HG03469 (cell line): ENCODE data around the gene PLSCR3.
"Not testable (repeated sequence)": the region's sequence is repeated elsewhere in the genome, so short reads cannot be mapped to it uniquely, and the experiment has no call there.

ENCODE experiments used
- ATAC-seq: cut with Tn5 transposase; IDR thresholded peaks from one replicate; pipeline ENCODE4 v1.9.1; 2021; ENCODE audit warnings: mild to moderate bottlenecking, moderate library complexity, moderate number of reproducible peaks; ENCODE audit not compliant: unreplicated experiment

The PLSCR3 gene

DNA sequence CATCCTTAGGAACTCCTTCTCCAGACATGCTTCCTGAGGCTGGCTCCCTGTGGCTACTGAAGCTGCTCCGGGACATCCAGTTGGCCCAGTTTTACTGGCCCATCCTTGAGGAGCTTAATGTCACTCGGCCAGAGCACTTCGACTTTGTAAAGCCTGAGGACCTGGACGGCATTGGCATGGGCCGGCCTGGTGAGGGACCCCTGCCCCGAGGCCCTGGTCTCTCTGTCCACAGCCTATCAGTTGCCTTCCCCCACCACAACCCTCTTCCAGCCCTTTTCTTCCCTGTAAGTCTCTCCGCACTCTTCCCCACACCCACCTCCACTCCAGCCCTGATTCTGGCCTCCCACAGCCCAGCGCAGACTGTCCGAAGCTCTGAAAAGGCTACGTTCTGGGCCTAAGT, 11.4 kb downstream of the PLSCR3 start:
- no peak for ATAC-seq

DNA sequence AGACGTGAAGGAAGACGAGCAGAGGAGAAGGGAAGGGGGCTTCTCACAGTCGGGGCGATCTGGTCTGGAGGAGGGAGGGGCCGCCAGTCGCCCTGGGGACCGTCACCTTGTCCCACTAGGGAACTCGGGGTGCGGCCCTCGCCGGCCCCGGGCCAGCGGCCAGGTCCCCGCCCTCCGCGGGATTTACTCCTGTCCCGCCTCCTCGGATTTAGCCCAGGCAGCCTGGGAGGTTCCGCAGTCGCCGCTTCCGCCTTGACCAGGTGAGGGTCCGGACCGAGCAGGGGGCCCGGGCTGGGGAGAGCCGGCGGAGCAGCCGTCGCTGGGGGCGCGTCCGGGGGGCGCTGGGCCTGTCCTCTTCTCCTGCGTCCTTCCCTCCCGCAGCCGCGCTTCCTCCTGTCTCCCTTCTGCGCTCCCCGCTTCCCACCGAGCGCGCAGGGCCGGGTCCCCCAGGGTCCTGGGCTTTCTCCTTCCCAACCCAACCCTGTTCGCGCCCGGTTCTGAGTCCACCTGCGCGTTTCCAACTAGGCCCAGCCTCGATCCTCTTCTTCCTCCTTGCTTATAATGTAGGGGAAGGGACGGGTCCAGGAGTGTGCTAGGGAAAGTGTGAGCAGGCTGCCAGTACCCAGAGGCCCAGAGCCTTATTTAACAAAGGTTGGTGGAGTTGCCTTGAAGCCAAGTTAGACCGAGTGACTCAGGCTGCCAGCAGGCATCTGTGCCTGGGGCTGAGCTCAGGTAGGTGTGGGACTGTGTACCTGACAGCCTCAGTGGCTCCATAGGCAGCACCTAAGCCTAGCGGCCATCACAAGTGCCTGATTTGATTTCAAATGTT, 13.3 kb downstream of the PLSCR3 start, which contains the start of gene TNK1:
Gene TNK1, plus strand, starts transcription at position 235 of the 829 bp plus-strand sequence. CDS start 1,838 bp downstream, outside the sequence.
- ATAC-seq = no peak

DNA sequence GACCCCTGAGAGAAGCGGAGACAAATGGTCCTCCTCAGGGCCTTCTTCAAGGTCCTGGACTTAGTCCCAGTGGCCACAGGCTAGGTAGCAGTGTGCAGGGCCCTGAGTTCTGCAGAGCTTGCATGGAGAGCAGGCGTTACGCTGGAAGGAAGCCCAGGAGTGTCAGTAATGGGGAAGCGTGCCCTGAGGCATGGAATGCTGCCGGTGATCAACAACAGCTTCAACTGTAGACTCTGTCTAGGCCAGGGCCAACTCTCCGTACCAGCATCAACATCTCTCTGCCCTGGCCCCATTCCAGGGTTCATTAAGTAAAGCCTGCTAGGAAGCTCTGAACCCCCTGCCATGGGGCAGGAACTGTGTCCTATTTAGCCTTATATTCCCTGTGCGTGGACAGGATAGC, 14.0 kb downstream of the PLSCR3 start:
- ATAC-seq = no peak

DNA sequence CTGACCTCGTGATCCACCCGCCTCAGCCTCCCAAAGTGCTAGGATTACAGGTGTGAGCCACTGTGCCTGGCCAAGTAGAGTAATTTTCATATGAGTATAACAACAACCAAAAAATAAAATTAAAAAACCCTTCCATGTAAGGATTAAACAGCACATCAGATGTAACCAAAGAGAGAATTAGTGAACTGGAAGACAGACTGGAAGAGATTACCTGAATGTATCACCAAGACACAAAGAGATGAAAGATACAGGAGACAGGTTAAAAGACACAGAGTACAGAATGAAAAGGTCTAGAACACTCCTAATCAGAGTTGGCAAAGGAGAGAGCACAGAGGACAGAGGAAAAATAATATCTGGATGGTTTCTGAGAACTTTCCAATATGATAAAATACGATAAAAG, 15.2 kb downstream of the PLSCR3 start:
- no peak for ATAC-seq

DNA sequence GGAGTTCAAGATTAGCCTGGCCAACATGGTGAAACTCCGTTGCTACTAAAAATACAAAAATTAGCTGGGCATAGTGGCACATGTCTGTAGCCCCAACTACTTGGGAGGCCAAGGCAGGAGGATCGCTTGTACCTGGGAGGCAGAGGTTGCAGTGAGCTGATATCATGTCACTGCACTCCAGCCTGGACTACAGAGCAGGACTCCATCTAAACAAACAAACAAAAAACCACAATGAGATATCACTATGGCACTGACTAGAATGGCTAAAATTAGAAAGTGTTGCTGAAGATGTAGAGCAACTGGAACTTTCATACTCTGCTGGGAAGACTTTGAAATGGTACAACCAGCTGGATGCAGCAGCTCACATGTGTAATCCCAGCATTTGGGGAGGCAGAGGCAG, 20.0 kb downstream of the PLSCR3 start:
- no peak for ATAC-seq

DNA sequence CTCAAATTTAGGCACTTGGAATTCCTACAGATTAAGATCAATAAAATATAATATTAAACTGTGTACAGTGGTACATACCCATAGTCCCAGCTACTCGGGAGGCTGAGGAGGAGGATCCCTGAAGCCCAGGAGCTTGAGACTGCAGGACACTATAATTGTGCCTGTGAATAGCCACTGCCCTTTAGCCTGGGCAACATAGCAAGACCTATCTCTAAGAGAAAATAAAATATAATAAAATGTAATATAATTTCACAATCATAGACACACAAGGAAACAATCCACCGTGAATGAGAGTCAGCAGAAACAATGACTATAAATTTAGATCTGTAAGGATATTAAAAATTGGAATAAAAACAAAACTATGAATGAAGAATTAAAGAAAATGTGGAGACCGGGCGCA, 23.5 kb downstream of the PLSCR3 start:
- no peak for ATAC-seq

DNA sequence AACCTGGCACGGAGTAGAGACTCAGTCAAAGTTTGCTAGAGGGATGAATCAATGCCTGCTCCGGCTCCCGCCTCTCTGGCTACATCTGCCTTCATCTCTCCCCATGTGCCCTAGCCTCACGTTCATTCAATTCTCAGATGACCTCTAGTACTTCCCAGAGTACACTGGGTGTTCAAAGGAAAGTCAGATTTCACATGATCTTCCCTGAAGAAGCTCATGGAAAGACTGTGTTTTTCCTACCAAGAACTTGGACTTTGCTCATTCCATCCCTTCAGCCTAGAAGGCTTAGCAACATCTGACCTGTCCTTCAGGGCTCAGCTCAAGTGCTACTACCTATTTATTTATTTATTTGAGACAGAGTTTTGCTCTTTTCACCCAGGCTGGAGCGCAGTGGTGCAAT, 24.5 kb downstream of the PLSCR3 start:
- ATAC-seq = no peak

DNA sequence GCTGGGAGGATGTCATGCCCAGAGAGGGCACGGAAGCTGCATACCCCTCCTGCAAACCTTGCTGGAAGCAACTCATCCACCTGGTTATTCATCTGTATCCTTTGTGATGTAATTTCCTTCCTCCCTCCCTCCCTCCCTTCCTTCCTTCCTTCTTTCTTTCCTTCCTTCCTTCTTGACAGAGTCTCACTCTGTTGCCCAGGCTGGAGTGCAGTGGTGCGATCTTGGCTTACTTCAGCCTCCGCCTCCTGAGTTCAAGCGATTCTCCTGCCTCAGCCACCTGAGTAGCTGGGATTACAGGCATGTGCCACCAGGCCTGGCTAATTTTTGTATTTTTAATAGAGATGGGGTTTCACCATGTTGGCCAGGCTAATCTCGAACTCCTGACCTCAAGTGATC, 25.7 kb downstream of the PLSCR3 start:
- not testable (repeated sequence) for ATAC-seq

DNA sequence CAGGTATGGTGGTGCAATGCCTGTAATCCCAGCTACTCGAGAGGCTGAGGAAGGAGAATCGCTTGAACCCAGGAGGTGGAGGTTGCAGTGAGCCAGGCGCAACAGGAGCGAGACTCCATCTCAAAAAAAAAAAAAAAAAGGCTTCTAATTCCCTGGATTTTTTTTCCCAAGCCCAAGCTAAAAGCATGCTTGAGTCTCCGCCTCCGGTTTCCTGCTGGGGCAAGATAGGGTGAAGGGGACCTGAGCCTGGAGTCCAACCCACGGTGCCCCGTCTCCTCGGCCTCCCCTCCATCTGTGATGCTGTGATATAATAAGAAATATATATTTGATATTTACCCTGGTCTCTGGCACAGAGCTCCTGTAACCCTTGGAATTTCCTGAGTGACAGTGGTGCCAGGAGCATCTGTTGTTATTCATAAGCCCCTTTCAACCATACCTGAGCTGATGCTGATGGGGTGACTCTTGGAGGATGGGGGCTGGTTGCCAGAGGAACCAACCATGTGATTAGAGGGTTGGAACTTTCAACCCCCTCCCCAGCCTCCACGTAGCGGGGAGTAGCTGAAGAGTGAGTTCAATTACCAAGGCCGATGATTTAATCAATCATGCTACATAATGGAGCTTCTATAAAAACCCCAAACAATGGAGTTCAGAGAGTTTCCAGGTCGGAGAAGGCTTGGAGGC, 26.3 kb downstream of the PLSCR3 start:
- no peak for ATAC-seq

DNA sequence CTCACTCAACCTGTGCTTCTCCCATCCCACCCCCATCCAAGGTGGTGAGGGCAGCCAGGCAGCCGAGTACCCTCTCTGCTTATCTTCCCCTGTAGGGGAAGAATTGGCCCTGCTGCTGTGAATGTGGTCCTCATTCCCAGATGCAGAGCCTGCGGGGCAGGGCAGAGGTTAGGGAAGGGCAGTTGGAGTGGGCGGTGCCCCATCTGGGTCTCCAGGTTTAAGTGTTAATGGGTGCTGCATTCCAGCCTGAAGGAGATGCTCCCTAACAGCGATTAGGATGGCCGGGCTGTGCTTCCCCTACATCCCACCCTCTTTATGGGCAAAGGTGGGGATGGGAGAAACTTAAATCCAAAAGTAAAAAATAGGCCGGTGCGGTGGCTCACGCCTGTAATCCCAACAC, 27.2 kb downstream of the PLSCR3 start:
- ATAC-seq = no peak

DNA sequence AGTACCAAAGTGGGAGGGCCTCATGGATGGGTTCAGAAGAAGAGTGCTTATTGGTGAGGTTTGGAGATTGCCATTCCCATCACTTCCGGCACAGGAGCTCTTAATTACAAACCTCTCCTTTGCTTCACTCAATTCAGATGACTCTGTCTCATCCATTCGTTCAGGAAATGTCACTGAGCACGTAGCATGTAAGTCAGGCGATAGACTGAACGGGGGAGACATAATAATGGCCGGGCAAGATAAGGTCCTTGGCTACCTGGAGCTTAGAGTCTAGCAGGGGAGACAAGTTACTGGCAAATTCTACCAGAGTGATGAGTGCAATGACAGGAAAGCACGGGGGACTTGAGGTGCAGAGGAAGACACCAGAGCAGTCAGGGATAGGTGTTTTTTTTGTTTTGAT, 28.4 kb downstream of the PLSCR3 start:
- not testable (repeated sequence) for ATAC-seq

DNA sequence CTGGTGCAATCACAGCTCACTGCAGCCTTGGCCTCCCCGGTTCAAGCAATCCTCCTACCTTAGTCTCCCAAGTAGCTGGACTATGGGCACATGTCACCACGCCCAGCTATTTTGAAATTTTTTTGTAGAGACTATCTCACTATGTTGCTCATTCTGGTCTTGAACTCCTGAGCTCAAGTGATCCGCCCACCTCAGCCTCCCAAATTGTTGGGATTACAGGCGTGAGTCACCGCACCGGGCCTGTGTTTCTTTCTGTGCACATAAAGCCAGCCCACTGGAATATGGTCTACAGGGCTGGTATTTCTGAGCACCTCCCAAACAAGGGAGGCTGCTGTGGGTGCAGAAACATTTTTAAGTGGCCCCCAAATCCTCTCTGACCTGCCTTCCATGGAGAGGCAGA, 31.0 kb downstream of the PLSCR3 start:
- ATAC-seq = no peak

DNA sequence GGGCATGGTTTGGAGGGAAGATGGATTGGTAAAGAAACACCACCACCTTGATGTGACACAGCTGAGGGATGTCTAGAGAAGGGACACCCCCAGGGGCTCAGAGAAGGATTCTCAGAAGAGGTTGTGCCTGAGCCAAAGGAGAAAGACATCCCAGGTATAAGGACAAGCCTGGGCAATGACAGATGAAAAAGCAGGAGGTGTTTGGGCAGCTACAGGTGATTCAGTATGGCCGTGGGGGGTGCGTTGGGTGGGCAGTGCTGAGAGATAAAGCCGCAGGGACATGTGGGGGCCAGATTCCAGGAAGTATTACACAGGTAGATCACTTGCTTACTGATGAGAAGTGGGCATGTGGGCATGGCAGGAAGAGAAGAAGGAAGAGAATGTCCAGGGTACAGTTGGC, 32.4 kb downstream of the PLSCR3 start:
- ATAC-seq = no peak

DNA sequence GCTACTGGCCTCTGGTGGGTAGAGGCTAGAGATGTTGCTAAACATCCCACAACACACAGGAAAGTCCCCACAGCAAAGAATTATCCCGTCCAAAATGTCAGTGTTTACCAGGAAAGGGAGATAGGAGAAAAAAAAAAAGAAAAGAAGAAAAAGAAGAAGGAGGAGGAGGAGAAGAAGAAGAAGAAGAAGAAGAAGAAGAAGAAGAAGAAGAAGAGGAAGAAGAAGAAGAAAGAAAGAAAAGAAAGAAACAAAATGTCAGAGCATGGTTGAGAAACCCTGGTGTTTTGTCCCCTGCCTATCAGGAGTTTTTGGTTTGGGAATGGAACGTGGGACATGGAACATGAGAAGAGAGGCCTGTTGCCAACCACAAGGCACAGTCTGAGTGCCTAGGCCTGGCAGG, 36.9 kb downstream of the PLSCR3 start:
- ATAC-seq = no peak

DNA sequence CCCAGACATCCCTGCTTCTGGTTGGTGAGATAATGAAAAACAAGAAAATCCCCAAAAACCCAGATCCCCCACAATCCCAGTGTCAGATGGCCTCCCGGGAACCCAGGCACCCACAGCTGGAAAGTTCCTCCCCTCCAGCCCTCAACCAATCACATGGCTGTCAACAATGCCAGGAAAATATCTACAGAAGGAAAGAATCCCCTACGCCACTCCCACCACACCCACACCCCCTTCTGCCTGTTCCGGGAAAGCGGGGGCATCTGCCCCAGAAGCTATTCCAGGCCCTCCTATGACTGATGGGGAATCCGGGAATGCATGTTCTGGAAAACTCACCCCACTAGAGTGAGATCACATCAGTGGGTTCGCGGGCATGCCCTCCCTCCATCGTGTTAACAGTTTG, 37.6 kb downstream of the PLSCR3 start:
- no peak for ATAC-seq

DNA sequence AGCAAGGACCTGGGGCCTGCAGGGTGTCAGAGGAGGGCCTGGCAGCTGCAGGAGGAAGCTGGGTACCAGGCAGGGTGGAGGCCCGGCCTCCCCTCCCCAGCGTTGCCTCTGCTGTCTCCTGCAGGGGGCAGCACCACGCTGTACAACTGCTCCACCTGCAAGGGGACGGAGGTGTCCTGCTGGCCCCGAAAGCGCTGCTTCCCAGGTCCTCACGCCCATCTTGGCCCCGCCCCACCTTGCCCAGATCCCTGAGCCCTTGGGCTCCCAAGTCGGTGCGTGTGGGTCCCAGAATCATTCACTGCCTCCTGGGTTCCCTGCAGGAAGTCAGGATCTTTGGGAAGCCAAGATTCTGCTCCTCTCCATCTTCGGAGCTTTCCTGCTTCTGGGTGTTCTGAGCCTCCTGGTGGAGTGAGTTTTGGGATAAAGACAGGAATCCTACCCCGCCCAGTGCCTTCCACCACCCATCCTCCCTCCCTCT, 38.2 kb downstream of the PLSCR3 start:
- ATAC-seq = no peak

DNA sequence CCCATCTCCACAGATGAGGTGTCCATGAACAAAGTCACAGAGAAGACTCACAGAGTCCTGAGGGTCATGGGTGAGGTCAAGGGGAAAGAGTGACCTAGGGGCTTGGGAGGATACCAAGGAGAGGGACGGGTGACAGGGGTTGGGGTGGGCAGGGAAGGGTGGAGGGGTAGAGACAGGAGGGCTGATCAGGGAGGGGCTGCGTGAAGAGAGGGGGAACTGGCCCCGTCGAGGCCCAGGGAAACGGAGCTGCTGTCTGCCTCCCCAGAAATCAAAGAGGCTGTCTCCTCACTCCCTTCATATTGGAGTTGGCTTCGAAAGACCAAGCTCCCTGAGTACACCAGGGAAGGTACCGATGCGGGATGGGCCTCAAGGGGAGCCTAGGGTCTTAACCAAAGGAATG, 38.8 kb downstream of the PLSCR3 start:
- no peak for ATAC-seq

DNA sequence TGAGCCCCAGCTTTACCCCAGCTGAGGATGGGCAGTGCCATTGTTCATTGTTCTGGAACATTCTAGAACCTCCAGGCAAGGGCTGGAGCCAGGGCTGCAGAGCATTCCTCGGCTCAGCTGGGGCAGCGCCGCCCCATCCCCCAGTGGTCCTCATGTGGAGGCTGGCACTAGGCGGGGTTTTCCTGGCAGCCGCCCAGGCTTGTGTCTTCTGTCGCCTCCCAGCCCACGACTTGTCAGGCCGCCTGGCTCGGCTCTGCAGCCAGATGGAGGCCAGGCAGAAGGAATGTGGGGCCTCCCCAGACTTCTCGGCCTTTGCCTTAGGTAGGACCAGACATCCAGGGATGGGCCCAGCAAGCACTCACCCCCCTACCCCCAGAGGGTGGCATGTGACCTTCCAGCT, 39.3 kb downstream of the PLSCR3 start, which contains the start of gene TMEM95:
Gene TMEM95, plus strand, starts transcription at position 104 of the 400 bp plus-strand sequence. Its CDS starts 49 bp downstream, at position 153.
- no peak for ATAC-seq

DNA sequence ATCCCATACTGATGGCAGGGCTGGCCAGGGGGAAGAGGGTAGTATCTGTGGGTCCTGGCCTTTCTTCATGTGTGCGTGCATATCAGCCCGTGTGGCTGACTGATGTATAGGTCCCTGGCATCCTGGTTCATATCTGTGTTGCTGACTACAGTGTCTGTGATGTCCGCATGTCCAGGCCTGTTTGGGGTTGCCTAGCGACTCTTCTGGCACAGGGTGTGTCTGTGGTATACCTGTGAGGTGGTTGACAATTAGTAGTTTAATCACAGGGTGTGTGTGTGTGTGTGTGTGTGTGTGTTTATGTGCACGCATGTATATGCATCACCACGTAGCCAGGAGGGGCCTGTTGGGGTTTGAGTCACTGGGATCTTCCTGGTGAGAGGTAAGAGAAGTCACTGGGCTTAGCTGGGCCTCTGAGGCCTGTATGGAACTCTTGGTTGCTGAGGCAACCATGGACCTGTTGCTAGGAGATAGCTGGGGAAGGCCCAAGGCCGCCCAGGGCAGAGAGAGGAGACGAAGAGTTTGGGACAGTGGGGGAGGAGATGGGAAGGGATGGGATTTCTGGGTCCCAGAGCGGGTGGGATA, 40.0 kb downstream of the PLSCR3 start:
- ATAC-seq = no peak

DNA sequence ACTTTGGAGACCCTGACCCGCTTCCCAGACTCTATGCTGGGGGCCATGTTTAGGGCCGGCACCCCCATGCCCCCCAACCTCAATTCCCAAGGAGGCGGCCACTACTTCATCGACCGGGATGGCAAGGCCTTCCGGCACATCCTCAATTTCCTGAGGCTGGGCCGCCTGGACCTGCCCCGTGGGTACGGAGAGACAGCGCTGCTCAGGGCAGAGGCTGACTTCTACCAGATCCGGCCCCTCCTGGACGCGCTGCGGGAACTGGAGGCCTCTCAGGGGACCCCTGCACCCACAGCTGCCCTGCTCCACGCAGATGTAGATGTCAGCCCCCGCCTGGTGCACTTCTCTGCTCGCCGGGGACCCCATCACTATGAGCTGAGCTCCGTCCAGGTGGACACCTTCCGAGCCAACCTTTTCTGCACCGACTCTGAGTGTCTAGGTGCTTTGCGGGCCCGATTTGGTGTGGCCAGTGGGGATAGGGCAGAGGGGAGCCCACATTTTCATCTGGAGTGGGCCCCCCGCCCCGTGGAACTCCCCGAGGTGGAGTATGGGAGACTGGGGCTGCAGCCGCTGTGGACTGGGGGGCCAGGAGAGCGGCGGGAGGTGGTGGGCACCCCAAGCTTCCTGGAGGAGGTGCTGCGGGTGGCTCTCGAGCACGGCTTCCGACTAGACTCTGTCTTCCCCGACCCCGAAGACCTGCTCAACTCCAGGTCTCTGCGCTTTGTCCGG, 41.3 kb downstream of the PLSCR3 start:
- no peak for ATAC-seq

DNA sequence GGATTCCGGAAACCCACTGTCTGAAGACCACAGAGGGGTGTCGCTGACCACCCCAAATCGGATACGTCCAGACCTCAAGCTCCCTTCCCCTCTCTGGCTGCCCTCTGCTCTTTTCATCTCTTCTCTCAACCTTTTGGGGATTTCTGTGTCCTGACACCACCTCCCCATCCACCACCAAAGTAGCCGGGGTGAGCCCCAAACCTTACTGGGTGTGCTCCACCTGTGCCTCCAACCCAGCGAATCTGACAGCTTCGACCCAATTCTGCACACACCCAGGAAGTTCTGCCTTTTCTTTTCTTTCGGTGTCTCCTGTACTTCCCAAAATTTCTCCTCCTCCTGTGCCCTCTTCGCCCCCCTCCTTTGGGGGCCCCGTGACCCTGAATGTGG, 41.8 kb downstream of the PLSCR3 start:
- no peak for ATAC-seq
